Uterus (tissue), 4 donors: Measurements from ENCODE around the gene DYDC2. TPM values are rescaled to one million over a fixed set of nuclear protein-coding genes. Genes with fewer than 3 reads are reported as not detected.

Experiments used
- DNase-seq, 2 donors: peaks; one replicate each; pipeline ENCODE4 v3.0.0-alpha.2; 2019 to 2020
- H3K27ac ChIP-seq, 2 donors: fragments of 200-600 bp; sonication (generic); 1 replicate in 1 of 2; 2 replicates in 1 of 2; pipeline ENCODE4 v1.5.1; 2016 to 2018
- H3K27me3 ChIP-seq, 2 donors: fragments of 200-600 bp; sonication (generic); one replicate each; pipeline ENCODE4 v1.5.1; 2018 to 2019; ENCODE audit warnings: control low read depth in 1 of 2
- H3K36me3 ChIP-seq, 2 donors: fragments of 200-600 bp; sonication (generic); one replicate each; pipeline ENCODE4 v1.5.1; 2019; ENCODE audit warnings: control low read depth in 1 of 2
- H3K4me1 ChIP-seq, 2 donors: fragments of 200-600 bp; sonication (generic); one replicate each; pipeline ENCODE4 v1.5.1; 2018 to 2019; ENCODE audit warnings: control low read depth in 1 of 2
- H3K4me3 ChIP-seq, 2 donors: fragments of 200-600 bp; sonication (generic); 1 replicate in 1 of 2; 2 replicates in 1 of 2; pipeline ENCODE4 v1.5.1; 2018 to 2019; ENCODE audit warnings: mild to moderate bottlenecking in 1 of 2
- H3K9me3 ChIP-seq, 2 donors: fragments of 200-600 bp; sonication (generic); one replicate each; pipeline ENCODE4 v1.5.1; 2019; ENCODE audit warnings: control low read depth in 1 of 2
- CTCF ChIP-seq, 4 experiments: fragments of 200-600 bp in 2 of 4; fragments of 450-650 bp in 2 of 4; sonication (generic) in 2 of 4; IDR thresholded peaks; one replicate each; pipeline ENCODE4 v1.5.1; 2016 to 2019; ENCODE audit warnings: antibody characterized with exemption in 4 of 4, mild to moderate bottlenecking in 2 of 4, moderate library complexity in 1 of 4
- POLR2A ChIP-seq, 2 donors: fragments of 450-650 bp; IDR thresholded peaks; one replicate each; pipeline ENCODE4 v1.6.1; 2016; ENCODE audit warnings: antibody characterized with exemption in 2 of 2, mild to moderate bottlenecking in 1 of 2, moderate library complexity in 1 of 2
- intact Hi-C: fragments of 100-400 bp; cut with DNase I; formaldehyde crosslinking; loops from one replicate; pipeline ENCODE4 v1.15.1; 2023; ENCODE audit warnings: low total_unique reads
- total RNA-seq, 4 donors: library from RNA; depleted of rRNA in 3 of 4; stranded (reverse); fragments of >200 nt in 3 of 4; gene quantifications; one replicate each; pipeline versions ENCODE4 v1.1.0 to v1.2.4, GENCODE V29; 2014 to 2023
- donor health status: DM: yes; HTN: yes; CAD: no.

Gene DYDC2
- total RNA-seq, 4 donors from 2014 or later: 0.73 to 12.4 (median 6.6) TPM; not detected in 1

- Histone ChIP-seq H3K4me1 (no peaks in the 10 kb centered on the region), H3K4me3 (no peak overlapping the region), H3K9me3 (no peaks in the 10 kb centered on the region), H3K27me3 (no peaks in the 10 kb centered on the region), H3K36me3 (no peaks in the 10 kb centered on the region), H3K27ac (no peak overlapping the region)
- intact Hi-C loops: no loop called here
- DNase-seq: no peak
- TF ChIP-seq POLR2A (IDR thresholded peaks at IDR 0.05) (no peak), CTCF (IDR thresholded peaks at IDR 0.05) (no peak)
Measured at GRCh38 chr10:80394358-80394916, 37.9 kb downstream of the DYDC2 start.

GRCh38 chr10:80397014-80397413, 40.4 kb downstream of the DYDC2 start:
- H3K27me3 ChIP-seq: no peaks in the 10 kb centered on the region
- no peak overlapping the region for H3K27ac ChIP-seq
- TF ChIP-seq POLR2A (IDR thresholded peaks at IDR 0.05): no peak
- TF ChIP-seq CTCF (IDR thresholded peaks at IDR 0.05): no peak
- no peak overlapping the region for H3K4me3 ChIP-seq
- intact Hi-C loops: no loop called here
- no peaks in the 10 kb centered on the region for H3K9me3 ChIP-seq
- no peaks in the 10 kb centered on the region for H3K4me1 ChIP-seq
- no peaks in the 10 kb centered on the region for H3K36me3 ChIP-seq
- no peak for DNase-seq

GRCh38 chr10:80400136-80400804, 43.7 kb downstream of the DYDC2 start:
- TF ChIP-seq POLR2A (IDR thresholded peaks at IDR 0.05) (no peak), CTCF (IDR thresholded peaks at IDR 0.05) (no peak)
- no peak overlapping the region for H3K27ac ChIP-seq
- no peaks in the 10 kb centered on the region for H3K4me1 ChIP-seq
- H3K27me3 ChIP-seq: no peaks in the 10 kb centered on the region
- no peaks in the 10 kb centered on the region for H3K9me3 ChIP-seq
- intact Hi-C loops: no loop called here
- H3K36me3 ChIP-seq: no peaks in the 10 kb centered on the region
- no peak overlapping the region for H3K4me3 ChIP-seq
- DNase-seq: no peak

GRCh38 chr10:80405035-80405434, 48.5 kb downstream of the DYDC2 start:
- H3K27ac ChIP-seq: no peak overlapping the region
- H3K4me3 ChIP-seq: no peak overlapping the region
- TF ChIP-seq POLR2A (IDR thresholded peaks at IDR 0.05) (no peak), CTCF (IDR thresholded peaks at IDR 0.05) (no peak)
- peaks cover 0 to 2% of the 10 kb centered on the region in 2 donors for H3K4me1 ChIP-seq
- no peaks in the 10 kb centered on the region for H3K27me3 ChIP-seq
- H3K9me3 ChIP-seq: no peaks in the 10 kb centered on the region
- no peaks in the 10 kb centered on the region for H3K36me3 ChIP-seq
- intact Hi-C loops: no loop called here
- no peak for DNase-seq

DNA sequence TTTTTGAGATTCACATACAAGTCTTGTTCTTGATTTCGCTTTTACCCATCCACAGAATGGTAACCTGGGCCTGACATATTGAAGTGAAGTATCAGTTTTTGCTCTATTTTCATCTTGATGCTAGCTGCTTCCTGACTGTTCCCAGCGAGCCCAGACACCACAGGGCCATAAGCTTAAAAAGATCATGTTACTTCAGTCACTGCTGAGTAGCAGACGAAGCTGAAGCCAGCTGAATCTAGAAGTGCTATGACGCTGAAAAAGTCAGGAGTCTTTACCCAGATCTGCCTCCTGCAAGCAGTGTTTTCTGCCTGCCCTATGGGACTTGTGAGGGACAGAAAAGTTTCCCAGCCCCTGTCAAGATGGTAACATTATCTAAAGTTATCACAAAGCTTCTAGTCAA, 49.0 kb downstream of the DYDC2 start:
- H3K4me1 ChIP-seq: peaks cover 0 to 4% of the 10 kb centered on the region in 2 donors
- DNase-seq: no peak
- no peaks in the 10 kb centered on the region for H3K9me3 ChIP-seq
- H3K36me3 ChIP-seq: no peaks in the 10 kb centered on the region
- H3K4me3 ChIP-seq: no peak overlapping the region
- H3K27ac ChIP-seq: no peak overlapping the region
- H3K27me3 ChIP-seq: no peaks in the 10 kb centered on the region
- TF ChIP-seq CTCF (IDR thresholded peaks at IDR 0.05) (no peak), POLR2A (IDR thresholded peaks at IDR 0.05) (no peak)
- intact Hi-C loops: no loop called here
